Gastroesophageal sphincter (tissue), 3 donors: ENCODE results near the gene ISYNA1.

Experiments
- CTCF ChIP-seq, 4 experiments: fragments of 200-600 bp in 2 of 4; fragments of 450-650 bp in 2 of 4; sonication (generic) in 1 of 4; IDR thresholded peaks; one replicate each; pipeline ENCODE4 v1.5.1; 2017 to 2019; ENCODE audit warnings: antibody characterized with exemption in 4 of 4, mild to moderate bottlenecking in 2 of 4, moderate library complexity in 2 of 4
- EP300 ChIP-seq: sonication (generic); formaldehyde crosslinking; IDR thresholded peaks from one replicate; pipeline ENCODE4 v1.6.1; 2017; ENCODE audit warnings: antibody characterized with exemption, mild to moderate bottlenecking

GRCh38 chr19:18427743-18428113 lies 10.2 kb downstream of the ISYNA1 start:
- TF ChIP-seq CTCF (IDR thresholded peaks at IDR 0.05) (no peak), EP300 (no peak)
